ENCODE measurements around the gene PRDM16.

DNA sequence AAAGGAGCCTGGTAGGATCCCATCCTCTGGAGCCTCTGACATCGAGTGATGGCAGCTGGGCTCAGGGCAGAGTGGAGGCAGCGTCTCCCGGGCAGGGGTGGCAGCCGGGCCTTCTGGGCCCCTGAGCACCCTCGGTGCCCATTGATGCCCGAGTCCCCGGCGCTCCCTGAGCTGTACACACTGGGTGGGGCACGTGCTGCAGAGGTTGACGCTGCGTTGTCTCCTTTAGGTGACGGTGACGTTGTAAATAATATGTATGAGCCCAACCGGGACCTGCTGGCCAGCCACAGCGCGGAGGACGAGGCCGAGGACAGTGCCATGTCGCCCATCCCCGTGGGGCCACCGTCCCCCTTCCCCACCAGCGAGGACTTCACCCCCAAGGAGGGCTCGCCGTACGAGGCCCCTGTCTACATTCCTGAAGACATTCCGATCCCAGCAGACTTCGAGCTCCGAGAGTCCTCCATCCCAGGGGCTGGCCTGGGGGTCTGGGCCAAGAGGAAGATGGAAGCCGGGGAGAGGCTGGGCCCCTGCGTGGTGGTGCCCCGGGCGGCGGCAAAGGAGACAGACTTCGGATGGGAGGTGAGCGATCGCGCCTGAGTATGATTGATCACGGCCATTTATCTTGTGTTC, 117.0 kb downstream of the PRDM16 start:
- TF ChIP-seq, protein P1, sequence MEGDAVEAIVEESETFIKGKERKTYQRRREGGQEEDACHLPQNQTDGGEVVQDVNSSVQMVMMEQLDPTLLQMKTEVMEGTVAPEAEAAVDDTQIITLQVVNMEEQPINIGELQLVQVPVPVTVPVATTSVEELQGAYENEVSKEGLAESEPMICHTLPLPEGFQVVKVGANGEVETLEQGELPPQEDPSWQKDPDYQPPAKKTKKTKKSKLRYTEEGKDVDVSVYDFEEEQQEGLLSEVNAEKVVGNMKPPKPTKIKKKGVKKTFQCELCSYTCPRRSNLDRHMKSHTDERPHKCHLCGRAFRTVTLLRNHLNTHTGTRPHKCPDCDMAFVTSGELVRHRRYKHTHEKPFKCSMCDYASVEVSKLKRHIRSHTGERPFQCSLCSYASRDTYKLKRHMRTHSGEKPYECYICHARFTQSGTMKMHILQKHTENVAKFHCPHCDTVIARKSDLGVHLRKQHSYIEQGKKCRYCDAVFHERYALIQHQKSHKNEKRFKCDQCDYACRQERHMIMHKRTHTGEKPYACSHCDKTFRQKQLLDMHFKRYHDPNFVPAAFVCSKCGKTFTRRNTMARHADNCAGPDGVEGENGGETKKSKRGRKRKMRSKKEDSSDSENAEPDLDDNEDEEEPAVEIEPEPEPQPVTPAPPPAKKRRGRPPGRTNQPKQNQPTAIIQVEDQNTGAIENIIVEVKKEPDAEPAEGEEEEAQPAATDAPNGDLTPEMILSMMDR (IDR thresholded peaks at IDR 0.05; ENCODE audit: low read length): no peak
- TF ChIP-seq EZH2 (IDR thresholded peaks at IDR 0.05; ENCODE audit: borderline replicate concordance, low read length): no peak

Data from OCI-LY1 (cell line).